Epithelial cell of esophagus (primary cell): Measurements from ENCODE around the gene KLHL29.

Source experiments
- DNase-seq: peaks from one replicate; pipeline ENCODE4 v3.0.0; 2010; ENCODE audit warnings: low read depth
- H3K4me3 ChIP-seq: 2 replicates; pipeline ENCODE4 v1.5.1; 2011; ENCODE audit warnings: mild to moderate bottlenecking, low read length, control low read depth
- TF ChIP-seq, protein P1 (sequence below): IDR thresholded peaks from 2 replicates; pipeline ENCODE4 v1.5.1; 2011; ENCODE audit warnings: low read depth, mild to moderate bottlenecking, low read length, control low read depth, inconsistent platforms; ENCODE audit not compliant: insufficient read depth; ENCODE audit errors: missing control alignments

The KLHL29 gene

DNA sequence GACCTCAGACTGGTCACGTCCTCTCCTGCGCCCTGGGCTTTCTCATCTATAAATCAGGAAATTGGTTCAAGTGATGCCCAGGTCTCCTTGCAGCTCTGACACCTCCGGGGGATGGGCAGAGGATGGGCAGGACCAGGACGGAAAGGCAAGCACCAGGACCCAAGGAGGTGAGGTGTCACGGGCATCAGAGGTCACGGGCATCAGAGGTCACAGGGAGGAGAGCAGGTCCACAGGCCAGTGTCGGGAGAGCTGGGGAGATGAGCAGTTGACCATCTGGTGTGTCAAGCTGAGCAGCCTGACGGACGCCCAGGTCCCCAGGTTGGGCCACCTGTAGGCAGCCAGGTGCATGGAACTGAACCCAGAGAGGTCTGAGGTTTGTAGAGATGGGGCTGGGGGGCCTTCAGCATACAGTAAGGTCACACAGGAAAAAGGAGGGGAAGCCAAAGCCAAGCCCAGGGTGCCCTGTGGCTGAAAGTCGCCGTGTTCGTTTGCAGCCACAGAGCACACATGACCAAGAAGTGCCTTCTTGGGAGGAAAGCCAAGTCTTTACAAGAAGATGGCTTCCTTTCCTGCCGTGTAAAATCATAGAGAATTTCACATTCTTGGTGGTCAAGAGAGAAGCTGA lies 301.5 kb downstream of the KLHL29 start:
- H3K4me3 ChIP-seq, result no peak overlapping the region
- TF ChIP-seq, protein P1, sequence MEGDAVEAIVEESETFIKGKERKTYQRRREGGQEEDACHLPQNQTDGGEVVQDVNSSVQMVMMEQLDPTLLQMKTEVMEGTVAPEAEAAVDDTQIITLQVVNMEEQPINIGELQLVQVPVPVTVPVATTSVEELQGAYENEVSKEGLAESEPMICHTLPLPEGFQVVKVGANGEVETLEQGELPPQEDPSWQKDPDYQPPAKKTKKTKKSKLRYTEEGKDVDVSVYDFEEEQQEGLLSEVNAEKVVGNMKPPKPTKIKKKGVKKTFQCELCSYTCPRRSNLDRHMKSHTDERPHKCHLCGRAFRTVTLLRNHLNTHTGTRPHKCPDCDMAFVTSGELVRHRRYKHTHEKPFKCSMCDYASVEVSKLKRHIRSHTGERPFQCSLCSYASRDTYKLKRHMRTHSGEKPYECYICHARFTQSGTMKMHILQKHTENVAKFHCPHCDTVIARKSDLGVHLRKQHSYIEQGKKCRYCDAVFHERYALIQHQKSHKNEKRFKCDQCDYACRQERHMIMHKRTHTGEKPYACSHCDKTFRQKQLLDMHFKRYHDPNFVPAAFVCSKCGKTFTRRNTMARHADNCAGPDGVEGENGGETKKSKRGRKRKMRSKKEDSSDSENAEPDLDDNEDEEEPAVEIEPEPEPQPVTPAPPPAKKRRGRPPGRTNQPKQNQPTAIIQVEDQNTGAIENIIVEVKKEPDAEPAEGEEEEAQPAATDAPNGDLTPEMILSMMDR, result no peak
- no peak for DNase-seq

DNA sequence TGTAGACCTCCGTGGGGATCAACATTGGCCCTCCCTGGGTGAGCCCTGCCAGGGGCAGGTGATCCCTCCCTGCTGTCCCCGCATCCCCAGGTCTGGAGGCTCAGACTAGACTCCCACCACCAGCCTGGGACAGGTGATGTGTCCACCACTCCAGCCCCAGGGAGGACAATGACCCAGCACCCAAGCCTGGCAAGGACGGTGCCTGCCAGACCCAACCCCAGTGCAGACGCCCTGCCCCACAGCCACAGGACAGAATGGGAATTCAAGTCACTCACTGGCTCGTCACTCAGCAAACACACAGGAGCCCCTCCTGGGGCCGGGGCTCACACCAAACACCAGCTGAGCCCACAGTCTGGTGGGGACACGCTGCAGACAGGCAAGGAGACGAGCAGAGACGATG lies 302.2 kb downstream of the KLHL29 start:
- no peak for DNase-seq
- H3K4me3 ChIP-seq, result no peak overlapping the region
- TF ChIP-seq, protein P1, result no peak

DNA sequence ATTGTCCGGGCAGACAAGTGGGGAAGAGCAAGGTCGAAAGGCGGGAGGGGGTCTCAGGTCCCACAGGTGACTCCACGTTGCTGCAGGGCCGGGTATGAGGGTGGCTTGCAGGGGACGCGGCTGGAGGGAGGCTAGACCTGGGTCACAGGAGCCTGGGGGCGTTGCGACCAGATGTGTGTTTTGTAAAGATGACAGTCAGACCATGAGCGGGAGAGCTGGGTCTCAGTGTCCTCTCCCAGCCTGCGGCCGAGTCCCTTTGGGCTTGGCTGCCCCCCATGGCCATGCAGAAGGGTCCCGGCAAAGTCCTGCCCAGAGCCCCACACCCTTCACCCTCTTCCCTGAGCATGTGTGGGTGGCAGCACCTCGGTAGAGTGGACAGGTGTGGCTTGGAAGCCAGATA lies 302.7 kb downstream of the KLHL29 start:
- TF ChIP-seq, protein P1, result no peak
- no peak for DNase-seq
- H3K4me3 ChIP-seq, result no peak overlapping the region

DNA sequence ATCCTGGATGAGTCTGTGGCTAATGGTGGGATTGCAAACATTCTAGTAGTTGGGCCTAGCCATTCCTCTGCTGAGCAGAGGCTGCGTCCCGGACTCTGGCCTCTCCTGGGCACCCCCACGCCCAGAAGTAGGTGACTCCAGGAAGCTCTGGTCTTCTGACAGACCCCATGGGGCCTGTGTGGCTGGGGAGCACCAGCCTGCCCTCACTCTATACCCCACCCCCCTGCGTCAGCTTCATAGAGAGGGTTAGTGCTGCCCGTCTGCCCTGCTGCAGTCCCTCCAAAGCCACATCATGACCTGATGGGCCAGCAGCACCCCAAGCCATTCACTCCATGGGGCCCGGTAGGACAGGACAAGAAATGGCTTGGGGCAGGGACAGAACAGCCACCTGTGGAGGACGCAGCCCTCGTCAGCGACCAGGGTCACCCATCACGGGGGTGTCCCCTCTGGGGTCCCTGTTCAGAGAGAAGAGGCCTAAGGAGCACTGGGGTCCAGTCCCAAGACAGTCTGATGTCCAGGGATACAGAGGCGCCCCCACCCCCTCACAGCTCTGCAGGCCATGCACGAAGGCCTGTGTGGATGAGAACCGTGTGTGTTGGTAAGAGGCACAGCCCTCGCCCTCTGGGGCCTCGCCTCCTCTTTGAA lies 303.6 kb downstream of the KLHL29 start:
- TF ChIP-seq, protein P1, result no peak
- DNase-seq, result no peak
- no peak overlapping the region for H3K4me3 ChIP-seq

DNA sequence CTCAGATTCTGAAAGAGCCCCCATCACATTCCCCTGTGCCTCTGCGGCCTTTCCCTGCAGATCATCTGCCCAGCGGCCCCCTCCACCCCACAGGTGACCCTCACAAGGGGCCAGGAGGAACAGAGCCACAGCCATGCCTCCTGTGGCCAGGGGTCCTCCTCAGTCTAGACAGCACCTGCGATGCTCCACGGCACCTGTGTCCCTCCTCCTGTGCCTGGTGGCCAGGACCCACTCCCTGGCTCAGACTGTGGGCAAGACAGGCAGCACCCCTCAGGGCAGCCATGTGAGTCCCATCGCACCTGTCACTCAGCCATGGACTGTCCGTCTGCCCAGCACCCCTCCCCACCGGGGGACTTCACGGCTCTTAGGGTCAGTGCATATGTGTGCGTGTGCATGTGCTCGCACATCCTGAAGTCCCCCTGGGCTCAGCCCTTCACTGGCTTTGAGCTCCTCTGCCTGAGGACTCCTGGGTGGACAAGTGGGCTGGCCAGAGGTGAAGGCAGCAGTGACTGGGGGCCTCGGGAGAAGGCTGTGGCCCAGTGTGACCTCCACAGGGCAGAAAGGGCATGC lies 304.2 kb downstream of the KLHL29 start:
- DNase-seq, result no peak
- no peak overlapping the region for H3K4me3 ChIP-seq
- TF ChIP-seq, protein P1, result no peak

DNA sequence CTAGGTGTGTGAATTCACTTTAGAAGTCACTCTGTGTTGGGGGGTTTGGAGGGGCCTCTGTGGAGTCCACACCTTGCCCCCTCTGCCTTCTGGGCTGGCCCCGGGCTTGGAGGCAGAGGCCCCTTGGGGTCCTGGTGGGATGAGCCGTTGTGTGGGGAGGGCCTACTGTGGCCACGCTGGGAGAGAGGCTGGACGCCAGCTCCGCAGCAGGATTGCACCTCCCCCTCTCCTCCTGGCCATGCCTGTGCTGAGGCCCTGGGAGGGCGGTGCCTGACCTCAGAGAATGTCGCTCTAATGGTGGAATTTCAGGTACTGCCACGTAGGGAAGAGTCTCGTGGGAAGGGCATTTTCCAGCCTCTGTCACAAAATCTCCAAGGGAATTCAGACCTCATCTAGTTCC lies 304.9 kb downstream of the KLHL29 start:
- no peak for DNase-seq
- TF ChIP-seq, protein P1, result no peak

More for the DNA sequence above, 304.9 kb downstream of the KLHL29 start:
- H3K4me3 ChIP-seq, result no peak overlapping the region
